ENCODE results near the gene EFCAB13.

EFCAB13 gene

GRCh38 chr17:47295037-47295873, 28.5 kb upstream of the EFCAB13 start:
- CTCF ChIA-PET: interaction anchor here (0.6 kb wide), 1 partner anchor 20 kb away, joined by 3 read pairs; no protein-coding TSS in a partner anchor
- Histone ChIP-seq H3K9me3 (ENCODE audit: control insufficient read depth, insufficient read depth, low read depth, low read length) (no peaks in the 10 kb centered on the region), H3K36me3 (ENCODE audit: control insufficient read depth in 2 of 2, insufficient read depth in 1 of 2, low read length in 2 of 2) (no peaks in the 10 kb centered on the region), H3K4me3 (ENCODE audit: low read depth, low read length) (no peak overlapping the region), H3K27ac (ENCODE audit: extremely low read depth, low read depth, low read length) (no peak overlapping the region), H3K4me1 (ENCODE audit: control insufficient read depth, insufficient read depth, low read length) (no peaks in the 10 kb centered on the region)
- TF ChIP-seq KLF8 (tag by site-specific recombination; IDR thresholded peaks at IDR 0.05) (no peak), ZNF645 (tag by site-specific recombination; IDR thresholded peaks at IDR 0.05) (no peak), ZNF747 (tag by site-specific recombination; IDR thresholded peaks at IDR 0.05) (no peak), ZNF785 (tag by site-specific recombination; IDR thresholded peaks at IDR 0.05) (no peak), ZNF544 (tag by site-specific recombination; IDR thresholded peaks at IDR 0.05) (no peak), ZNF16 (tag by site-specific recombination; IDR thresholded peaks at IDR 0.05; ENCODE audit: low read depth) (no peak), ZNF488 (tag by site-specific recombination; IDR thresholded peaks at IDR 0.05) (no peak), ZNF518A (tag by site-specific recombination; conservative IDR thresholded peaks at IDR 0.05; ENCODE audit: low read depth) (no peak), ZSCAN16 (tag by site-specific recombination; IDR thresholded peaks at IDR 0.05) (no peak), ZNF341 (tag by site-specific recombination; IDR thresholded peaks at IDR 0.05; ENCODE audit: low read depth) (no peak), KLF17 (tag by site-specific recombination; IDR thresholded peaks at IDR 0.05) (no peak), ZNF776 (tag by site-specific recombination; IDR thresholded peaks at IDR 0.05; ENCODE audit: borderline replicate concordance) (no peak), ZNF398 (tag by site-specific recombination; IDR thresholded peaks at IDR 0.05) (no peak), GLIS2 (tag by site-specific recombination; IDR thresholded peaks at IDR 0.05) (no peak), PRDM4 (tag by site-specific recombination; IDR thresholded peaks at IDR 0.05) (no peak), BCL11A (tag by site-specific recombination; IDR thresholded peaks at IDR 0.05; ENCODE audit: low read depth) (no peak), GLI4 (tag by site-specific recombination; IDR thresholded peaks at IDR 0.05) (no peak), ZSCAN23 (tag by site-specific recombination; IDR thresholded peaks at IDR 0.05) (no peak)
- POLR2A ChIA-PET: no interaction called here

Data from HEK293 (cell line).